OCI-LY3 (cell line): ENCODE measurements around the gene ITGB1BP1.

Experiments used
- H2AFZ ChIP-seq: fragments of 200-600, 300-600 bp; shearing (Covaris generic); 2 replicates; pipeline ENCODE4 v1.6.0; 2014; ENCODE audit warnings: antibody characterized with exemption, low read depth, low read length
- H3K27ac ChIP-seq: fragments of 200-600, 300-600 bp; sonication (generic); 2 replicates; pipeline ENCODE4 v1.5.1; 2014; ENCODE audit warnings: mild to moderate bottlenecking, low read length, moderate library complexity, mixed read lengths
- H3K27me3 ChIP-seq: fragments of 200-600, 300-600 bp; sonication (generic); 2 replicates; pipeline ENCODE4 v1.6.1; 2014; ENCODE audit warnings: low read depth, low read length, mixed read lengths
- H3K36me3 ChIP-seq: fragments of 200-600, 300-600 bp; sonication (generic); replicated peaks from 2 replicates; pipeline ENCODE3; 2014; ENCODE audit warnings: low read depth, low read length, mixed read lengths
- H3K4me1 ChIP-seq: fragments of 300-600, 200-600 bp; sonication (generic); 2 replicates; pipeline ENCODE4 v1.6.1; 2014; ENCODE audit warnings: low read length, mixed read lengths
- H3K4me2 ChIP-seq: fragments of 200-600, 300-600 bp; sonication (generic); 2 replicates; pipeline ENCODE4 v1.6.1; 2014; ENCODE audit warnings: low read length, mixed read lengths
- H3K4me3 ChIP-seq: fragments of 300-600, 200-600 bp; sonication (generic); 2 replicates; pipeline ENCODE4 v1.5.1; 2014; ENCODE audit warnings: antibody characterized with exemption, mild to moderate bottlenecking, low read length, moderate library complexity
- H3K79me2 ChIP-seq: fragments of 300-600, 200-600 bp; shearing (Covaris generic); 2 replicates; pipeline ENCODE4 v1.6.1; 2014; ENCODE audit warnings: mild to moderate bottlenecking, low read length, mixed read lengths
- H3K9ac ChIP-seq: fragments of 300-600, 200-600 bp; shearing (Covaris generic); 2 replicates; pipeline ENCODE4 v1.6.0; 2014; ENCODE audit warnings: mild to moderate bottlenecking, low read length, moderate library complexity
- H3K9me3 ChIP-seq: fragments of 200-600, 300-600 bp; shearing (Covaris generic); 2 replicates; pipeline ENCODE4 v1.6.1; 2014; ENCODE audit warnings: low read length, mixed read lengths; ENCODE audit not compliant: insufficient read depth
- H4K20me1 ChIP-seq: fragments of 200-600, 300-600 bp; sonication (generic); 2 replicates; pipeline ENCODE4 v1.6.1; 2016; ENCODE audit warnings: low read length, mixed read lengths; ENCODE audit not compliant: insufficient read depth
- EZH2phosphoT487 ChIP-seq: fragments of 200-600 bp; shearing (Covaris generic); IDR thresholded peaks from 2 replicates; pipeline ENCODE4 v1.6.1; 2018; ENCODE audit warnings: antibody characterized with exemption, mixed run types, low read depth
- TF ChIP-seq, protein P1 (sequence below): fragments of 200-600, 300-600 bp; sonication (generic); IDR thresholded peaks from 2 replicates; pipeline ENCODE4 v1.5.1; 2014; ENCODE audit warnings: antibody characterized with exemption, low read length, low read depth

ITGB1BP1 gene

DNA sequence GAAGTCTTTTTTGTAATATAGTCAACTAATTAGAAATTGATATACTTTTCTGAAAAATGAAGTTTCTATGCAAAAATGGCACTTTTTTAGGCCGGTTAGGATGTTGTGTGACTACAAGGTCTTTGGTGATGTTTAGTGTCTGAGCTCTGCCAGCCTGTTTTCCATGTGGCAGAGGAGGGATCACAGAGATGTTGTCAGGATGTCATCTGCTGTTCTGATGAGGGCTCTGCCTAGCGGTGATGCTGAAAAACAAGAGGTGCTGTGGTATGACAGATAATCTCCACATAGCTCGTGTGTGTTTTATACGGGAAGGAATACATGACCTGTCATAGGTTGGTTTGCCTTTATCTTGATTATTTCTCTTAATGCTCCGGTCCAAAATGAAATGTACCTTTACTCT is 39.0 kb upstream of the ITGB1BP1 start:
- Histone ChIP-seq H3K4me2 (no peak overlapping the region), H3K9me3 (no peaks in the 10 kb centered on the region), H3K4me1 (no peaks in the 10 kb centered on the region), H2AFZ (no peak overlapping the region), H4K20me1 (no peaks in the 10 kb centered on the region), H3K27ac (no peak overlapping the region), H3K36me3 (peaks cover 20% of the 10 kb centered on the region), H3K9ac (no peak overlapping the region), H3K27me3 (no peaks in the 10 kb centered on the region), H3K4me3 (no peak overlapping the region), H3K79me2 (no peaks in the 10 kb centered on the region)
- no peak for TF ChIP-seq EZH2phosphoT487
- TF ChIP-seq, protein P1, sequence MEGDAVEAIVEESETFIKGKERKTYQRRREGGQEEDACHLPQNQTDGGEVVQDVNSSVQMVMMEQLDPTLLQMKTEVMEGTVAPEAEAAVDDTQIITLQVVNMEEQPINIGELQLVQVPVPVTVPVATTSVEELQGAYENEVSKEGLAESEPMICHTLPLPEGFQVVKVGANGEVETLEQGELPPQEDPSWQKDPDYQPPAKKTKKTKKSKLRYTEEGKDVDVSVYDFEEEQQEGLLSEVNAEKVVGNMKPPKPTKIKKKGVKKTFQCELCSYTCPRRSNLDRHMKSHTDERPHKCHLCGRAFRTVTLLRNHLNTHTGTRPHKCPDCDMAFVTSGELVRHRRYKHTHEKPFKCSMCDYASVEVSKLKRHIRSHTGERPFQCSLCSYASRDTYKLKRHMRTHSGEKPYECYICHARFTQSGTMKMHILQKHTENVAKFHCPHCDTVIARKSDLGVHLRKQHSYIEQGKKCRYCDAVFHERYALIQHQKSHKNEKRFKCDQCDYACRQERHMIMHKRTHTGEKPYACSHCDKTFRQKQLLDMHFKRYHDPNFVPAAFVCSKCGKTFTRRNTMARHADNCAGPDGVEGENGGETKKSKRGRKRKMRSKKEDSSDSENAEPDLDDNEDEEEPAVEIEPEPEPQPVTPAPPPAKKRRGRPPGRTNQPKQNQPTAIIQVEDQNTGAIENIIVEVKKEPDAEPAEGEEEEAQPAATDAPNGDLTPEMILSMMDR, result no peak

DNA sequence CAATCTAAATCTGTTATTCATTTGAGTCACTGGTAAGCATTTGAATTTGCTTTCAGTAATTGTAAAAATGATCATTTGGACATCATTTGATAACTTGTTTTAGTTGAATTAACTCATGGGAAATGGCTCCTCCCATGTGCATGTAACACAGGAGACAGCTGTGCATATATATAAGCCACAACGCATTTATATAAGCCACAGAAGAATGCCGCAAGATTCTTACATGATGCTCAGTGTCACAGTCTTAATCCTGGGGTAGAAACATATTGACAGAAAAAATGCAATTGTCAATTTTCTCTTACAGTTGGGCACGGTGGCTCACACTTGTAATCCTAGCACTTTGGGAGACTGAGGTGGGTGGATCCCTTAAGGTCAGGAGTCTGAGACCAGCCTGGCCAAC is 37.8 kb upstream of the ITGB1BP1 start:
- no peaks in the 10 kb centered on the region for H4K20me1 ChIP-seq
- no peaks in the 10 kb centered on the region for H3K4me1 ChIP-seq
- no peaks in the 10 kb centered on the region for H3K9me3 ChIP-seq
- H3K79me2 ChIP-seq, result no peaks in the 10 kb centered on the region
- H3K9ac ChIP-seq, result no peak overlapping the region
- no peak overlapping the region for H3K27ac ChIP-seq
- H3K27me3 ChIP-seq, result no peaks in the 10 kb centered on the region
- H3K4me3 ChIP-seq, result no peak overlapping the region
- TF ChIP-seq, protein P1, result no peak
- TF ChIP-seq EZH2phosphoT487, result no peak
- no peak overlapping the region for H2AFZ ChIP-seq
- H3K4me2 ChIP-seq, result no peak overlapping the region
- H3K36me3 ChIP-seq, result peaks cover 20% of the 10 kb centered on the region

- Histone ChIP-seq H3K79me2 (no peaks in the 10 kb centered on the region), H3K9me3 (no peaks in the 10 kb centered on the region), H3K4me1 (no peaks in the 10 kb centered on the region), H3K9ac (no peak overlapping the region), H3K4me3 (no peak overlapping the region), H3K27me3 (no peaks in the 10 kb centered on the region), H3K27ac (no peak overlapping the region), H3K4me2 (no peak overlapping the region), H4K20me1 (no peaks in the 10 kb centered on the region), H2AFZ (no peak overlapping the region), H3K36me3 (peaks cover 18% of the 10 kb centered on the region)
- no peak for TF ChIP-seq EZH2phosphoT487
- TF ChIP-seq, protein P1, result no peak
Measured at GRCh38 chr2:9460441-9461017, 37.2 kb upstream of the ITGB1BP1 start.

DNA sequence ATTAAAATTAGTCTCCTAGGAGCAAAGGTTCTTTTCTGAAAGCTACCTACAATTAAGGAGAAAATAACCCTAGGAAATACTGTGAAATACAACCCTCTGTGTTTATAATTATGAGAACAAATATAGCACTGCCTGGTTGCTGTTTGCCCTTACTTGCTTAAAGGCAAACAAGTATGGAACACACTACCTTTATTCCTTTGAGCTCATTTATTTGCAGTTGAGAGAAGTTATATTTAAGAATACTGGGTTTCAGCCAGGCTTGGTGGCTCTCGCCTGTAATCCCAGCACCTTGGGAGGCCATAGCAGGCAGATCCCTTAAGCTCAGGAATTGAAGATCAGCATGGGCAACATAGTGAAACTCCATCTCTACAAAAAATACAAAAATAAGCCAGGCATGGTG is 27.9 kb upstream of the ITGB1BP1 start:
- no peaks in the 10 kb centered on the region for H3K79me2 ChIP-seq
- H3K9me3 ChIP-seq, result no peaks in the 10 kb centered on the region
- no peak overlapping the region for H2AFZ ChIP-seq
- H3K27ac ChIP-seq, result no peak overlapping the region
- H3K9ac ChIP-seq, result no peak overlapping the region
- H3K4me3 ChIP-seq, result no peak overlapping the region
- no peaks in the 10 kb centered on the region for H3K4me1 ChIP-seq
- no peak overlapping the region for H3K4me2 ChIP-seq
- no peaks in the 10 kb centered on the region for H4K20me1 ChIP-seq
- H3K27me3 ChIP-seq, result no peaks in the 10 kb centered on the region
- TF ChIP-seq, protein P1, result no peak
- TF ChIP-seq EZH2phosphoT487, result no peak
- peaks cover 25% of the 10 kb centered on the region for H3K36me3 ChIP-seq
